GM12878 (cell line): ENCODE results near the gene TNP2. TPM values are rescaled to one million over a fixed set of nuclear protein-coding genes. Genes with fewer than 3 reads are reported as not detected.
A peak's percentile ranks its signal among the peaks of the same experiment; 100 is the strongest.

Experiments used
- ATF7 ChIP-seq: fragments of 450-650 bp; IDR thresholded peaks from 2 replicates; pipeline ENCODE4 v1.6.1; 2016; ENCODE audit warnings: low read depth, mild to moderate bottlenecking
- CREM ChIP-seq: IDR thresholded peaks from 2 replicates; pipeline ENCODE4 v1.6.1; 2014; ENCODE audit warnings: antibody characterized with exemption, low read depth
- EED ChIP-seq: sonication (generic); IDR thresholded peaks from 2 replicates; pipeline ENCODE4 v1.6.1; 2016; ENCODE audit warnings: antibody characterized with exemption, low read depth
- EP300 ChIP-seq, 2 experiments: fragments of 150-350 bp in 1 of 2; IDR thresholded peaks; 2 replicates each; pipeline ENCODE4 v1.6.1; 2011 to 2012; ENCODE audit warnings: low read depth in 2 of 2, low read length in 2 of 2, borderline replicate concordance in 1 of 2, improper control_type of control experiment in 1 of 2, inconsistent platforms in 1 of 2; ENCODE audit not compliant: control insufficient read depth in 1 of 2
- FOXK2 ChIP-seq: fragments of 450-650 bp; IDR thresholded peaks from 2 replicates; pipeline ENCODE4 v1.6.1; 2017; ENCODE audit warnings: mild to moderate bottlenecking, moderate library complexity
- KDM1A ChIP-seq: fragments of 200-600 bp; sonication (generic); IDR thresholded peaks from 2 replicates; pipeline ENCODE4 v1.6.1; 2016; ENCODE audit warnings: borderline replicate concordance
- MEF2B ChIP-seq: fragments of 450-650 bp; IDR thresholded peaks from 2 replicates; pipeline ENCODE4 v1.6.1; 2018; ENCODE audit warnings: mild to moderate bottlenecking, moderate library complexity; ENCODE audit not compliant: partially characterized antibody, poor library complexity, severe bottlenecking
- RELB ChIP-seq: fragments of 450-650 bp; IDR thresholded peaks from 2 replicates; pipeline ENCODE4 v1.6.1; 2017; ENCODE audit warnings: low read depth, mild to moderate bottlenecking, moderate library complexity
- SMC3 ChIP-seq: IDR thresholded peaks from 2 replicates; pipeline ENCODE4 v1.6.1; 2011; ENCODE audit warnings: low read length, improper control_type of control experiment, borderline replicate concordance
- SPI1 ChIP-seq: IDR thresholded peaks from 2 replicates; pipeline ENCODE4 v1.6.1; 2011; ENCODE audit warnings: low read depth, mild to moderate bottlenecking, low read length, moderate library complexity, borderline replicate concordance; ENCODE audit not compliant: insufficient read depth
- STAT1 ChIP-seq: fragments of 450-650 bp; conservative IDR thresholded peaks from 2 replicates; pipeline ENCODE4 v1.6.1; 2014; ENCODE audit warnings: antibody characterized with exemption, mild to moderate bottlenecking
- SUPT20H ChIP-seq: IDR thresholded peaks from 2 replicates; pipeline ENCODE4 v1.6.1; 2011; ENCODE audit warnings: low read depth, mild to moderate bottlenecking, low read length, moderate library complexity, borderline replicate concordance; ENCODE audit not compliant: control insufficient read depth
- ZNF622 ChIP-seq: fragments of 450-650 bp; IDR thresholded peaks from 2 replicates; pipeline ENCODE4 v1.6.1; 2017; ENCODE audit warnings: mild to moderate bottlenecking, inconsistent platforms
- polyA plus RNA-seq, 11 experiments: library from polyadenylated mRNA; depleted of rRNA in 4 of 11; unstranded in 6 of 11; stranded (reverse) in 5 of 11; fragments of >200 nt; fragmentation: Nextera tagmentation in 4 of 11; fragmentation: Illumina TruSeq in 1 of 11; extraction: Ambion mirVana in 4 of 11; extraction: Trizol in 1 of 11; gene quantifications; 1 replicate in 1 of 11; 2 replicates in 10 of 11; pipeline versions ENCODE4 v1.2.1 to v1.2.3, GENCODE V29; 2011 to 2016; ENCODE audit warnings: inconsistent platforms in 2 of 11, missing spikeins in 2 of 11, low read depth in 1 of 11
- total RNA-seq, 4 experiments: library from RNA; depleted of rRNA in 3 of 4; stranded (reverse); fragments of >200 nt in 3 of 4; fragmentation: Illumina TruSeq in 1 of 4; extraction: Trizol in 1 of 4; gene quantifications; 2 replicates each; pipeline versions ENCODE4 v1.2.1 to v1.2.3, GENCODE V29; 2013 to 2021
- TF ChIP-seq, protein P1 (sequence below): IDR thresholded peaks from 2 replicates; pipeline ENCODE4 v1.6.1; 2012; ENCODE audit warnings: low read depth, low read length, improper control_type of control experiment
- TF ChIP-seq, protein P2 (sequence below): fragments of 450-650 bp; IDR thresholded peaks from 2 replicates; pipeline ENCODE4 v1.6.1; 2016; ENCODE audit warnings: mild to moderate bottlenecking, moderate library complexity, borderline replicate concordance
- TF ChIP-seq, protein P3 (sequence below): fragments of 450-650 bp; IDR thresholded peaks from 2 replicates; pipeline ENCODE4 v1.6.1; 2017; ENCODE audit warnings: antibody characterized with exemption, mild to moderate bottlenecking, moderate library complexity
- TF ChIP-seq, protein P4 (sequence below): IDR thresholded peaks from 2 replicates; pipeline ENCODE4 v1.6.1; 2012; ENCODE audit warnings: low read depth, low read length, improper control_type of control experiment

Gene TNP2
- total and polyA plus RNA-seq, 10 of the 15 experiments (the other 5 are each of a cell fraction or from before 2014, with no cell fraction given): not detected

DNA sequence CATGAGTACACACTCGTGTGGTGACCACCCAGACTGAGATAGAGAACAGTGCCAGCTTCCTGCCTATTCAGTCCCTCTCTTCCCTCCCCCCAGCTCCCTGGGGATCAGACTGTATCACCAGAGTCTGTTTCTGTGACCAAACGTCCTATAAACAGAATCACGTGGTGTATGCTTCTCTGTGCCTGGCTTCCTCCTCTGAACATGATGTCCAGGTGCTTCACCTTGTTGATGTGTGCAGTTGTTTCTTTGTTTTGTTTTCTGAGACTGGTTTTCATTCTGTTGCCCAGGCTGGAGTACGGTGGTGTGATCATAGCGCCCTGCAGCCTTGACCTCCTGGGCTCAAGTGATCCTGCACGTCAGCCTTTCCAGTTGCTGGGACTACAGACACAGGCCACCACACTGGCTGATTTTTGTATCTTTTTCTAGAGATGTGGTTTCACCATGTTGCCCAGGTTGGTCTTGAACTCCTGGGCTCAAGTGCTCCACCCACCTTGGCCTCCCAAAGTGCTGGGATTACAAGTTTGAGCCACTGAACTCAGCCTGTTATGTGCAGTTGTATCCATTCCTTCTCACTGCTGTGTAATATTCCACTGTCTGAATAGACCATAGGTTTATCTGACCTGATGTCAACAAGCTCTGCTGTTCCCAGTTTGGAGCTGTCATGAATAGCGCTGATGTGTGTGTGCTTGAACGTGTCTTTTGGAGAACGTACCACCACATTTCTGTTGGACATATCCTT is 40.9 kb upstream of the TNP2 start (continued):
- TF ChIP-seq RELB (peak; percentile 59; the same call in 1 of the 2 replicates), KDM1A (no peak), MEF2B (peak; percentile 98), SMC3 (no peak), STAT1 (no peak), ZNF622 (no peak), FOXK2 (peak; percentile 79), CREM (no peak), SPI1 (peak; percentile 49; the same call in 1 of the 2 replicates), EP300 (IDR thresholded peaks at IDR 0.05; ENCODE audit: borderline replicate concordance in 1 of 2, control insufficient read depth in 1 of 2, low read depth in 2 of 2, low read length in 2 of 2) (peak; percentile 5 to 63; a peak in 1 of 4 replicates), SUPT20H (no peak), EED (peak; percentile 35; the same call in 1 of the 2 replicates), ATF7 (peak; percentile 59)
- TF ChIP-seq, protein P1, sequence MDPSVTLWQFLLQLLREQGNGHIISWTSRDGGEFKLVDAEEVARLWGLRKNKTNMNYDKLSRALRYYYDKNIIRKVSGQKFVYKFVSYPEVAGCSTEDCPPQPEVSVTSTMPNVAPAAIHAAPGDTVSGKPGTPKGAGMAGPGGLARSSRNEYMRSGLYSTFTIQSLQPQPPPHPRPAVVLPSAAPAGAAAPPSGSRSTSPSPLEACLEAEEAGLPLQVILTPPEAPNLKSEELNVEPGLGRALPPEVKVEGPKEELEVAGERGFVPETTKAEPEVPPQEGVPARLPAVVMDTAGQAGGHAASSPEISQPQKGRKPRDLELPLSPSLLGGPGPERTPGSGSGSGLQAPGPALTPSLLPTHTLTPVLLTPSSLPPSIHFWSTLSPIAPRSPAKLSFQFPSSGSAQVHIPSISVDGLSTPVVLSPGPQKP: no peak
- TF ChIP-seq, protein P2, sequence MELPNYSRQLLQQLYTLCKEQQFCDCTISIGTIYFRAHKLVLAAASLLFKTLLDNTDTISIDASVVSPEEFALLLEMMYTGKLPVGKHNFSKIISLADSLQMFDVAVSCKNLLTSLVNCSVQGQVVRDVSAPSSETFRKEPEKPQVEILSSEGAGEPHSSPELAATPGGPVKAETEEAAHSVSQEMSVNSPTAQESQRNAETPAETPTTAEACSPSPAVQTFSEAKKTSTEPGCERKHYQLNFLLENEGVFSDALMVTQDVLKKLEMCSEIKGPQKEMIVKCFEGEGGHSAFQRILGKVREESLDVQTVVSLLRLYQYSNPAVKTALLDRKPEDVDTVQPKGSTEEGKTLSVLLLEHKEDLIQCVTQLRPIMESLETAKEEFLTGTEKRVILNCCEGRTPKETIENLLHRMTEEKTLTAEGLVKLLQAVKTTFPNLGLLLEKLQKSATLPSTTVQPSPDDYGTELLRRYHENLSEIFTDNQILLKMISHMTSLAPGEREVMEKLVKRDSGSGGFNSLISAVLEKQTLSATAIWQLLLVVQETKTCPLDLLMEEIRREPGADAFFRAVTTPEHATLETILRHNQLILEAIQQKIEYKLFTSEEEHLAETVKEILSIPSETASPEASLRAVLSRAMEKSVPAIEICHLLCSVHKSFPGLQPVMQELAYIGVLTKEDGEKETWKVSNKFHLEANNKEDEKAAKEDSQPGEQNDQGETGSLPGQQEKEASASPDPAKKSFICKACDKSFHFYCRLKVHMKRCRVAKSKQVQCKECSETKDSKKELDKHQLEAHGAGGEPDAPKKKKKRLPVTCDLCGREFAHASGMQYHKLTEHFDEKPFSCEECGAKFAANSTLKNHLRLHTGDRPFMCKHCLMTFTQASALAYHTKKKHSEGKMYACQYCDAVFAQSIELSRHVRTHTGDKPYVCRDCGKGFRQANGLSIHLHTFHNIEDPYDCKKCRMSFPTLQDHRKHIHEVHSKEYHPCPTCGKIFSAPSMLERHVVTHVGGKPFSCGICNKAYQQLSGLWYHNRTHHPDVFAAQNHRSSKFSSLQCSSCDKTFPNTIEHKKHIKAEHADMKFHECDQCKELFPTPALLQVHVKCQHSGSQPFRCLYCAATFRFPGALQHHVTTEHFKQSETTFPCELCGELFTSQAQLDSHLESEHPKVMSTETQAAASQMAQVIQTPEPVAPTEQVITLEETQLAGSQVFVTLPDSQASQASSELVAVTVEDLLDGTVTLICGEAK: no peak
- TF ChIP-seq, protein P3, sequence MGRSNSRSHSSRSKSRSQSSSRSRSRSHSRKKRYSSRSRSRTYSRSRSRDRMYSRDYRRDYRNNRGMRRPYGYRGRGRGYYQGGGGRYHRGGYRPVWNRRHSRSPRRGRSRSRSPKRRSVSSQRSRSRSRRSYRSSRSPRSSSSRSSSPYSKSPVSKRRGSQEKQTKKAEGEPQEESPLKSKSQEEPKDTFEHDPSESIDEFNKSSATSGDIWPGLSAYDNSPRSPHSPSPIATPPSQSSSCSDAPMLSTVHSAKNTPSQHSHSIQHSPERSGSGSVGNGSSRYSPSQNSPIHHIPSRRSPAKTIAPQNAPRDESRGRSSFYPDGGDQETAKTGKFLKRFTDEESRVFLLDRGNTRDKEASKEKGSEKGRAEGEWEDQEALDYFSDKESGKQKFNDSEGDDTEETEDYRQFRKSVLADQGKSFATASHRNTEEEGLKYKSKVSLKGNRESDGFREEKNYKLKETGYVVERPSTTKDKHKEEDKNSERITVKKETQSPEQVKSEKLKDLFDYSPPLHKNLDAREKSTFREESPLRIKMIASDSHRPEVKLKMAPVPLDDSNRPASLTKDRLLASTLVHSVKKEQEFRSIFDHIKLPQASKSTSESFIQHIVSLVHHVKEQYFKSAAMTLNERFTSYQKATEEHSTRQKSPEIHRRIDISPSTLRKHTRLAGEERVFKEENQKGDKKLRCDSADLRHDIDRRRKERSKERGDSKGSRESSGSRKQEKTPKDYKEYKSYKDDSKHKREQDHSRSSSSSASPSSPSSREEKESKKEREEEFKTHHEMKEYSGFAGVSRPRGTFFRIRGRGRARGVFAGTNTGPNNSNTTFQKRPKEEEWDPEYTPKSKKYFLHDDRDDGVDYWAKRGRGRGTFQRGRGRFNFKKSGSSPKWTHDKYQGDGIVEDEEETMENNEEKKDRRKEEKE: no peak
- TF ChIP-seq, protein P4, sequence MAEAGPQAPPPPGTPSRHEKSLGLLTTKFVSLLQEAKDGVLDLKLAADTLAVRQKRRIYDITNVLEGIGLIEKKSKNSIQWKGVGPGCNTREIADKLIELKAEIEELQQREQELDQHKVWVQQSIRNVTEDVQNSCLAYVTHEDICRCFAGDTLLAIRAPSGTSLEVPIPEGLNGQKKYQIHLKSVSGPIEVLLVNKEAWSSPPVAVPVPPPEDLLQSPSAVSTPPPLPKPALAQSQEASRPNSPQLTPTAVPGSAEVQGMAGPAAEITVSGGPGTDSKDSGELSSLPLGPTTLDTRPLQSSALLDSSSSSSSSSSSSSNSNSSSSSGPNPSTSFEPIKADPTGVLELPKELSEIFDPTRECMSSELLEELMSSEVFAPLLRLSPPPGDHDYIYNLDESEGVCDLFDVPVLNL: no peak
